CD8-positive, alpha-beta memory T cell (primary cell): Measurements from ENCODE around the gene AP1B1. TPM values are rescaled to one million over a fixed set of nuclear protein-coding genes. Genes with fewer than 3 reads are reported as not detected.

Experiments
- CTCF ChIA-PET: fragments of 350-600 bp; sonication (Branson Sonifier 250); formaldehyde crosslinking; loops from one replicate; lab custom pipeline; 2021; ENCODE audit warnings: antibody characterized with exemption; lab: Charles Lee
- POLR2A ChIA-PET: fragments of 350-600 bp; sonication (Branson Sonifier 250); formaldehyde crosslinking; loops from one replicate; lab custom pipeline; 2021; ENCODE audit warnings: antibody characterized with exemption; lab: Charles Lee
- DNase-seq, 5 donors: peaks; one replicate each; pipeline versions ENCODE4 v3.0.0 to v3.0.0-alpha.2; 2020 to 2022; ENCODE audit warnings: mixed read lengths in 1 of 5
- H3K27ac ChIP-seq: one replicate; pipeline ENCODE4 v1.7.0; 2013; ENCODE audit warnings: low read depth, mild to moderate bottlenecking, low read length, moderate library complexity
- H3K27me3 ChIP-seq: 2 replicates; pipeline ENCODE4 v1.7.0; 2013; ENCODE audit warnings: low read length, mild to moderate bottlenecking; ENCODE audit not compliant: insufficient read depth, poor library complexity, severe bottlenecking
- H3K36me3 ChIP-seq: 2 replicates; pipeline ENCODE4 v1.7.0; 2013; ENCODE audit warnings: mild to moderate bottlenecking, low read length, moderate library complexity; ENCODE audit not compliant: insufficient read depth
- H3K4me1 ChIP-seq: 2 replicates; pipeline ENCODE4 v1.7.0; 2013; ENCODE audit warnings: mild to moderate bottlenecking, low read length, moderate library complexity; ENCODE audit not compliant: insufficient read depth
- H3K4me3 ChIP-seq: 2 replicates; pipeline ENCODE4 v1.7.0; 2013; ENCODE audit warnings: mild to moderate bottlenecking, low read length
- H3K9me3 ChIP-seq: 2 replicates; pipeline ENCODE4 v1.7.0; 2013; ENCODE audit warnings: mild to moderate bottlenecking, low read length
- H3K27ac Mint-ChIP-seq, 8 donors: one replicate each; pipeline ENCODE4 v1.8.0; 2020 to 2021; ENCODE audit warnings: mixed read lengths in 8 of 8, mild to moderate bottlenecking in 6 of 8, inconsistent platforms in 3 of 8, moderate library complexity in 3 of 8
- H3K27me3 Mint-ChIP-seq, 2 donors: one replicate each; pipeline ENCODE4 v1.8.0; 2020 to 2021; ENCODE audit warnings: mixed read lengths in 2 of 2, mild to moderate bottlenecking in 1 of 2, moderate library complexity in 1 of 2
- H3K36me3 Mint-ChIP-seq, 3 donors: one replicate each; pipeline ENCODE4 v1.8.0; 2020 to 2021; ENCODE audit warnings: mixed read lengths in 3 of 3, inconsistent platforms in 1 of 3, mild to moderate bottlenecking in 1 of 3
- H3K4me1 Mint-ChIP-seq, 3 donors: one replicate each; pipeline ENCODE4 v1.8.0; 2020 to 2021; ENCODE audit warnings: mixed read lengths in 3 of 3, inconsistent platforms in 1 of 3, mild to moderate bottlenecking in 1 of 3
- H3K4me3 Mint-ChIP-seq, 7 donors: one replicate each; pipeline ENCODE4 v1.8.0; 2020 to 2021; ENCODE audit warnings: mixed read lengths in 7 of 7, mild to moderate bottlenecking in 6 of 7, moderate library complexity in 4 of 7, inconsistent platforms in 2 of 7
- H3K9me3 Mint-ChIP-seq, 5 donors: one replicate each; pipeline ENCODE4 v1.8.0; 2020 to 2022; ENCODE audit warnings: mixed read lengths in 5 of 5, mild to moderate bottlenecking in 3 of 5, moderate library complexity in 2 of 5, inconsistent platforms in 1 of 5
- polyA plus RNA-seq: library from polyadenylated mRNA; unstranded; fragments of 300-500 nt; fragmentation: Illumina TruSeq; gene quantifications from one replicate; pipeline ENCODE4 v1.2.3, GENCODE V29; 2021
- total RNA-seq, 2 experiments: library from RNA; stranded (reverse); gene quantifications; one replicate each; pipeline ENCODE4 v1.2.3, GENCODE V29; 2021

AP1B1 gene
- total and polyA plus RNA-seq, 3 experiments from 2014 or later, result 22.9 to 75.1 (median 75.0) TPM

DNA sequence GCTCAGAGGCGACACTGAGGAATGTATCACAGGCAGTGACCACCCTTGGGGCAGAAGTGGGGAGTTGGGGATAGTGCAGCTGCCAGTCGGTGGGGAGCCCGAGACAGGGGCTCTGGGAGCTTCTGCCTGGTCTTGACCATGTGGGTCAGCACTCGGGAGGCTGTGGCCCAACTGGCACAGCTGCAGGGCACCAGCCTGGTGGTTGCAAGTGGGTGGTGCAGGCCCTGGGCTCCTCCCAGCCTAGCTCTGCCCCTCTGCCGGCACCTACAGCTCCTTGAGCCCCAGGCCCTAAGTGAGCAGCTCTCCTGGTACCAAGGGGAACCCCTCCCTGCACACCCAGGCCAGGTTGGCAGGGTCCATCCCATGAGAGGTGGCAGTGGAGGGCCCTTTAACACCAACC lies 60.3 kb downstream of the AP1B1 start:
- Histone ChIP-seq H3K9me3 (no peaks in the 10 kb centered on the region), H3K4me3 (no peak overlapping the region), H3K27ac (no peak overlapping the region), H3K27me3 (no peaks in the 10 kb centered on the region), H3K4me1 (no peaks in the 10 kb centered on the region), H3K36me3 (no peaks in the 10 kb centered on the region)
- H3K27me3 Mint-ChIP-seq, result peaks cover 0 to 1% of the 10 kb centered on the region in 2 donors
- no peak overlapping the region for H3K4me3 Mint-ChIP-seq
- POLR2A ChIA-PET, result no interaction called here
- H3K27ac Mint-ChIP-seq, result no peak overlapping the region
- H3K4me1 Mint-ChIP-seq, result no peaks in the 10 kb centered on the region
- DNase-seq, result no peak
- H3K9me3 Mint-ChIP-seq, result no peaks in the 10 kb centered on the region
- peaks cover 0 to 57% (median 2%) of the 10 kb centered on the region in 3 donors for H3K36me3 Mint-ChIP-seq
- CTCF ChIA-PET, result no interaction called here

DNA sequence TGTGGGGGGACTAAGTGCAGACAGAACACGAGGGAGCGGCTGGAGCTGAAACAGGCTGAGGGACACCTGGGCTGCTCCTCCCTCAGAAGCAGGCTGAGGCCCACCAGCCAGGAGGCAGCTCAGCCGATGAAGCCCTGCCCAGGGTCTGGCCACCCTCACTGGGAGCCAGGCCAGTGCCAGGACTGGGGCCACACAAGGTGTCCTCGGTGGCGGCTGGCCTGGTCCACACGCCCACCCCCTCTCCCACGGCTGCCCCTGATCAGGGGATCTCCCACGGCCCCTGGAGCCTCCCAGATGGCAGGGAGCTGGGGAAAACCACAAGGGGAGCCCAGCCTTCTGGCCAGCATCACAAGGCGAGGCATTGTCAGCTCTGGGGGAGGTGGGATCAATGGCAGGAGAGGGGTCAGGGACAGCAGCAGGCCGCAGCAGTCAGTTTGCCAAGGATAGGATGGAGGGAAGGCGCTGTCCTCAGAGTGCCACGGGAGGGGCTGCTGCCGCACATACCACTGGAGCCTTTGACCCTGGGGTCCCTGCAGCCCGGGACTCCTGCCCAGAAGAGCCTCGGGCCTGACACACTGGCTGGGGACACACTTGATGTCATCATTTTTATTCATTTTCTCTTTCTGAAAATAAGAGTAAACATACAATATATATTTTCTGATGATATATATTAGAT lies 61.1 kb downstream of the AP1B1 start:
- no peaks in the 10 kb centered on the region for H3K36me3 ChIP-seq

GRCh38 chr22:29326481-29326880 lies 61.9 kb downstream of the AP1B1 start:
- CTCF ChIA-PET, result no interaction called here

More for the DNA sequence above, 61.1 kb downstream of the AP1B1 start:
- H3K36me3 Mint-ChIP-seq, result peaks cover 0 to 52% (median 2%) of the 10 kb centered on the region in 3 donors
- ChIA-PET POLR2A (no interaction called here), CTCF (no interaction called here)
- Histone ChIP-seq H3K4me1 (no peaks in the 10 kb centered on the region), H3K4me3 (no peak overlapping the region), H3K9me3 (no peaks in the 10 kb centered on the region), H3K27ac (no peak overlapping the region), H3K27me3 (no peaks in the 10 kb centered on the region)
- DNase-seq, result no peak
- no peak overlapping the region for H3K27ac Mint-ChIP-seq
- H3K4me3 Mint-ChIP-seq, result no peak overlapping the region
- no peaks in the 10 kb centered on the region for H3K4me1 Mint-ChIP-seq
- H3K27me3 Mint-ChIP-seq, result no peaks in the 10 kb centered on the region
- H3K9me3 Mint-ChIP-seq, result no peaks in the 10 kb centered on the region

GRCh38 chr22:29325785-29326315 lies 62.5 kb downstream of the AP1B1 start:
- Mint-ChIP-seq H3K4me1 (no peaks in the 10 kb centered on the region), H3K4me3 (no peak overlapping the region), H3K27ac (peak overlapping the region in 1 of 8 donors; percentile 6), H3K27me3 (no peaks in the 10 kb centered on the region), H3K36me3 (peaks cover 0 to 39% (median 2%) of the 10 kb centered on the region in 3 donors), H3K9me3 (no peaks in the 10 kb centered on the region)
- CTCF ChIA-PET, result no interaction called here
- Histone ChIP-seq H3K9me3 (no peaks in the 10 kb centered on the region), H3K4me1 (no peaks in the 10 kb centered on the region), H3K4me3 (no peak overlapping the region), H3K27me3 (no peaks in the 10 kb centered on the region), H3K36me3 (no peaks in the 10 kb centered on the region), H3K27ac (no peak overlapping the region)
- DNase-seq, result no peak
- POLR2A ChIA-PET, result no interaction called here

More at GRCh38 chr22:29326481-29326880, 61.9 kb downstream of the AP1B1 start:
- H3K4me1 ChIP-seq, result no peaks in the 10 kb centered on the region
- Mint-ChIP-seq H3K4me1 (no peaks in the 10 kb centered on the region), H3K4me3 (no peak overlapping the region), H3K27me3 (no peaks in the 10 kb centered on the region), H3K9me3 (no peaks in the 10 kb centered on the region), H3K27ac (peak overlapping the region in 1 of 8 donors; percentile 29), H3K36me3 (peaks cover 0 to 45% (median 2%) of the 10 kb centered on the region in 3 donors)
- H3K4me3 ChIP-seq, result no peak overlapping the region
- no peaks in the 10 kb centered on the region for H3K9me3 ChIP-seq
- H3K27me3 ChIP-seq, result no peaks in the 10 kb centered on the region
- no peak for DNase-seq
- POLR2A ChIA-PET, result no interaction called here
- no peak overlapping the region for H3K27ac ChIP-seq
- no peaks in the 10 kb centered on the region for H3K36me3 ChIP-seq

GRCh38 chr22:29325356-29325755 lies 63.0 kb downstream of the AP1B1 start:
- no peaks in the 10 kb centered on the region for H3K4me1 Mint-ChIP-seq
- Histone ChIP-seq H3K36me3 (no peaks in the 10 kb centered on the region), H3K27me3 (no peaks in the 10 kb centered on the region), H3K4me3 (no peak overlapping the region), H3K27ac (no peak overlapping the region), H3K9me3 (no peaks in the 10 kb centered on the region), H3K4me1 (no peaks in the 10 kb centered on the region)
- DNase-seq, result no peak
- no peak overlapping the region for H3K4me3 Mint-ChIP-seq
- H3K27me3 Mint-ChIP-seq, result no peaks in the 10 kb centered on the region
- CTCF ChIA-PET, result no interaction called here
- peak overlapping the region in 3 of 8 donors; percentile 6 to 47 (median 45) for H3K27ac Mint-ChIP-seq
- H3K36me3 Mint-ChIP-seq, result peaks cover 0 to 34% (median 2%) of the 10 kb centered on the region in 3 donors
- POLR2A ChIA-PET, result no interaction called here
- no peaks in the 10 kb centered on the region for H3K9me3 Mint-ChIP-seq

GRCh38 chr22:29323641-29324040 lies 64.7 kb downstream of the AP1B1 start:
- CTCF ChIA-PET, result no interaction called here

DNA sequence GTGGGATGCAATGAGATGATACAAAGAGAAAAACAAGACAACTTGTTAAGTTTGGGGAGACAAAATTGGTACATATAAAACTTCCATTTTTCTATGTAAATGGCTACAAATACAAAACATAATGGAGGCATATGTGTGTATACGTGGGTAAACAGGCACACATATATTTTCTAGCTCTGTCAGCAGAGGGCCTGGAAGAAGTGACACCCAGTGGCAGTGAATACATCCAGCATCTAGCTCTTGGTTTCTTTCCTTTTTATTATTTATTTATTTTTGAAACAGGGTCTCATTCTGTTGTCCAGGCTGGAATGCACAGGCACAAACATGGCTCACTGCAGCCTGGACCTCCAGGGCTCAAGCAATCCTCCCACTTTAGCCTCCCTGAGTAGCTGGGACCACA lies 67.8 kb downstream of the AP1B1 start:
- Mint-ChIP-seq H3K9me3 (no peaks in the 10 kb centered on the region), H3K36me3 (no peaks in the 10 kb centered on the region), H3K4me1 (peaks cover 0 to 6% (median 5%) of the 10 kb centered on the region in 3 donors), H3K27ac (peak overlapping the region in 1 of 8 donors; percentile 65), H3K4me3 (no peak overlapping the region), H3K27me3 (peaks cover 8 to 9% of the 10 kb centered on the region in 2 donors)
- ChIA-PET CTCF (no interaction called here), POLR2A (no interaction called here)
- H3K9me3 ChIP-seq, result no peaks in the 10 kb centered on the region
- no peaks in the 10 kb centered on the region for H3K36me3 ChIP-seq
- H3K4me3 ChIP-seq, result no peak overlapping the region
- no peaks in the 10 kb centered on the region for H3K4me1 ChIP-seq
- no peaks in the 10 kb centered on the region for H3K27me3 ChIP-seq
- no peak for DNase-seq
- no peak overlapping the region for H3K27ac ChIP-seq

More at GRCh38 chr22:29323641-29324040, 64.7 kb downstream of the AP1B1 start:
- POLR2A ChIA-PET, result no interaction called here
- Mint-ChIP-seq H3K36me3 (peaks cover 0 to 19% (median 0%) of the 10 kb centered on the region in 3 donors), H3K4me1 (no peaks in the 10 kb centered on the region), H3K27me3 (no peaks in the 10 kb centered on the region), H3K9me3 (no peaks in the 10 kb centered on the region), H3K4me3 (no peak overlapping the region), H3K27ac (peak overlapping the region in 2 of 8 donors; percentile 19 to 85)
- Histone ChIP-seq H3K27ac (no peak overlapping the region), H3K4me1 (no peaks in the 10 kb centered on the region), H3K27me3 (no peaks in the 10 kb centered on the region), H3K36me3 (no peaks in the 10 kb centered on the region), H3K9me3 (no peaks in the 10 kb centered on the region), H3K4me3 (no peak overlapping the region)
- DNase-seq, result no peak

DNA sequence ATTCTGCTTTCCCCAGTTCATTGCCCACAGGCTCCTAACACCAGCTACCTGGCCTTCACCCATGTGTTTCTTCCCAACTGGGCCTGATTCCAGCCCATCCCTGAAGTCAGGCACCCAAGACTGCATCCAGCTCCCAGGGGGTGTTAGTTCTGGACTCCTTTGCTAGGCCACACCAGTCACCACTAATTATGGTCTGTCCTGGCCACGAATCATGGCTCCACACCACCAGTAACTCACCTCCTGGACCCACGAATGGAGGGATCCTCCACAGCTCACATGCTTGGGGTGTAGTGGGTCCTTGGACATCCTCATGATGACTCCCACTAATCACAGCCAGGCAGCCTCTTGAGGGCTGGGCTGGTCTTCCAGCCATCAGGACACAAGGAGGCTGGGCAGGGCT lies 69.3 kb downstream of the AP1B1 start:
- H3K27ac Mint-ChIP-seq, result no peak overlapping the region
- H3K4me1 Mint-ChIP-seq, result peaks cover 7 to 14% (median 11%) of the 10 kb centered on the region in 3 donors
- CTCF ChIA-PET, result no interaction called here
- peaks cover 14 to 17% of the 10 kb centered on the region in 2 donors for H3K27me3 Mint-ChIP-seq
- POLR2A ChIA-PET, result no interaction called here
- Histone ChIP-seq H3K4me1 (peaks cover 7% of the 10 kb centered on the region), H3K9me3 (no peaks in the 10 kb centered on the region), H3K27me3 (peaks cover 6% of the 10 kb centered on the region), H3K27ac (no peak overlapping the region), H3K4me3 (no peak overlapping the region), H3K36me3 (no peaks in the 10 kb centered on the region)
- no peak for DNase-seq
- no peaks in the 10 kb centered on the region for H3K9me3 Mint-ChIP-seq
- no peak overlapping the region for H3K4me3 Mint-ChIP-seq
- H3K36me3 Mint-ChIP-seq, result no peaks in the 10 kb centered on the region
